ENCODE data around the gene ELL.

The ELL gene

GRCh38 chr19:18429717-18430416, 92.0 kb downstream of the ELL start:
- no peak for DNase-seq (ENCODE audit: low read depth, low spot score)
- peak overlapping the region; percentile 39 for H3K4me3 ChIP-seq (ENCODE audit: low read length)

GRCh38 chr19:18428787-18429674, 92.8 kb downstream of the ELL start:
- H3K4me3 ChIP-seq (ENCODE audit: low read length), result peak overlapping the region; percentile 39
- DNase-seq (ENCODE audit: low read depth, low spot score), result peak; percentile 80

- H3K4me3 ChIP-seq (ENCODE audit: low read length), result peak overlapping the region; percentile 39; the same call in 1 of the 2 replicates
- no peak for DNase-seq (ENCODE audit: low read depth, low spot score)
Measured at GRCh38 chr19:18428173-18428786, 93.6 kb downstream of the ELL start.

GRCh38 chr19:18427743-18428113, 94.1 kb downstream of the ELL start:
- no peak overlapping the region for H3K4me3 ChIP-seq (ENCODE audit: low read length)
- DNase-seq (ENCODE audit: low read depth, low spot score), result no peak

GRCh38 chr19:18427080-18427742, 94.7 kb downstream of the ELL start:
- no peak for DNase-seq (ENCODE audit: low read depth, low spot score)
- no peak overlapping the region for H3K4me3 ChIP-seq (ENCODE audit: low read length)

GRCh38 chr19:18426416-18426767, 95.5 kb downstream of the ELL start:
- DNase-seq (ENCODE audit: low read depth, low spot score), result no peak
- H3K4me3 ChIP-seq (ENCODE audit: low read length), result no peak overlapping the region

- no peak for DNase-seq (ENCODE audit: low read depth, low spot score)
- H3K4me3 ChIP-seq (ENCODE audit: low read length), result no peak overlapping the region
Measured at GRCh38 chr19:18425515-18426415, 96.1 kb downstream of the ELL start.

GRCh38 chr19:18424890-18425514, 96.9 kb downstream of the ELL start:
- no peak for DNase-seq (ENCODE audit: low read depth, low spot score)
- H3K4me3 ChIP-seq (ENCODE audit: low read length), result no peak overlapping the region

- H3K4me3 ChIP-seq (ENCODE audit: low read length), result no peak overlapping the region
- DNase-seq (ENCODE audit: low read depth, low spot score), result no peak
Measured at GRCh38 chr19:18424122-18424889, 97.6 kb downstream of the ELL start.

GRCh38 chr19:18423258-18424020, 98.4 kb downstream of the ELL start:
- no peak overlapping the region for H3K4me3 ChIP-seq (ENCODE audit: low read length)
- no peak for DNase-seq (ENCODE audit: low read depth, low spot score)

- H3K4me3 ChIP-seq (ENCODE audit: low read length), result peak overlapping the region; percentile 43
- DNase-seq (ENCODE audit: low read depth, low spot score), result peak; percentile 79
Measured at GRCh38 chr19:18422530-18423191, 99.2 kb downstream of the ELL start.

- no peak for DNase-seq (ENCODE audit: low read depth, low spot score)
- H3K4me3 ChIP-seq (ENCODE audit: low read length), result peak overlapping the region; percentile 60
Measured at GRCh38 chr19:18421371-18421959, 100.4 kb downstream of the ELL start.

GRCh38 chr19:18420930-18421329, 100.9 kb downstream of the ELL start:
- H3K4me3 ChIP-seq (ENCODE audit: low read length), result peak overlapping the region; percentile 60
- DNase-seq (ENCODE audit: low read depth, low spot score), result no peak

GRCh38 chr19:18419699-18420460, 102.0 kb downstream of the ELL start:
- DNase-seq (ENCODE audit: low read depth, low spot score), result no peak
- peak overlapping the region; percentile 60 for H3K4me3 ChIP-seq (ENCODE audit: low read length)

- H3K4me3 ChIP-seq (ENCODE audit: low read length), result peak within 1 kb of the TSS; percentile 60
- no peak for DNase-seq (ENCODE audit: low read depth, low spot score)
Measured at GRCh38 chr19:18419195-18419698, 102.6 kb downstream of the ELL start, which contains the start of gene SSBP4. SSBP4 (plus strand) TSS chr19:18419398; CDS start chr19:18419649, 251 bp downstream.

Measured in Jurkat, Clone E6-1 (cell line).